Activated CD4-positive, alpha-beta T cell treated with anti-CD3 and anti-CD28 coated beads for 48 hours (primary cell): Measurements from ENCODE around the gene GPX4.
A peak's percentile ranks its signal among the peaks of the same experiment; 100 is the strongest.
"Not testable (repeated sequence)": the region's sequence is repeated elsewhere in the genome, so short reads cannot be mapped to it uniquely, and the experiment has no call there.

Source experiments
- DNase-seq: peaks from one replicate; pipeline ENCODE4 v3.0.0-alpha.2; 2020

Gene GPX4

DNA sequence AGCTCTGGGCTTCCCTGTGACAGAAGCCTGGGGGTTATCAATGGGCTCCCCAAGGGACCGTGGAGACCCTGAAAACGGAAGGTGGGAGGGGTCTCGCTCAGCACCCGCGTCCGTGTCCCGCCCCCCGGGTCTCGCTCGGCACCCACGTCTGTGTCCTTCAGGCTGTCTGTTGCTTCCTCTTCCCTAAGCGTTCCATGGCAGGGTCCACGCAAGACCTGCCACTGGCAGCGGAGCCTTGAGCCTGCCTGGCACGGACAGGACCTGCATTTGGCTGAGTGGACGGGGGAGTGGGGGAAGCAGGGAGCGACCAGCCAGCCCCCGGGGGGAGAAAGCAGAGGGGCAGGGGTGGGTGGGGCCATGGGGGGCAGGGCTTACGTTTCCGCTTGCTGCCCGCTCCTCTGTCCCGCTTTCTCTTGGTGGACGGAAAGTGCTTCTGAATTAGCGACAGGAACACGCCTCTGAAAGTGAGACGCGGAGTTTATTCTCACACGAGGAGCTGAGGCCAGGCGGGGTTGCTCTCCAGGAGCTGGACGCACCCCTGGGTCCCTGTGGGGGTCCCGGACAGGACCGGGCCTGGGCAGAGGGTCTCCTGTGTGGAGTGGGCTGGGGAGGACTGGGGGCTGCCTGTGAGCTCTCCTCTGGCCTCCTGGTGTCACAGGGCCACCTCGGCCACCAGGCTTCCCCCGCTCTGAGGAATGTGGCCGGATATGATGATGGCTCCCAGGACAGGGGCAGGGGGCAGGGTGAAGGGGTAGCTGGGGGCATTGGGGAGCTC, 12.0 kb downstream of the GPX4 start:
- DNase-seq, result no peak

DNA sequence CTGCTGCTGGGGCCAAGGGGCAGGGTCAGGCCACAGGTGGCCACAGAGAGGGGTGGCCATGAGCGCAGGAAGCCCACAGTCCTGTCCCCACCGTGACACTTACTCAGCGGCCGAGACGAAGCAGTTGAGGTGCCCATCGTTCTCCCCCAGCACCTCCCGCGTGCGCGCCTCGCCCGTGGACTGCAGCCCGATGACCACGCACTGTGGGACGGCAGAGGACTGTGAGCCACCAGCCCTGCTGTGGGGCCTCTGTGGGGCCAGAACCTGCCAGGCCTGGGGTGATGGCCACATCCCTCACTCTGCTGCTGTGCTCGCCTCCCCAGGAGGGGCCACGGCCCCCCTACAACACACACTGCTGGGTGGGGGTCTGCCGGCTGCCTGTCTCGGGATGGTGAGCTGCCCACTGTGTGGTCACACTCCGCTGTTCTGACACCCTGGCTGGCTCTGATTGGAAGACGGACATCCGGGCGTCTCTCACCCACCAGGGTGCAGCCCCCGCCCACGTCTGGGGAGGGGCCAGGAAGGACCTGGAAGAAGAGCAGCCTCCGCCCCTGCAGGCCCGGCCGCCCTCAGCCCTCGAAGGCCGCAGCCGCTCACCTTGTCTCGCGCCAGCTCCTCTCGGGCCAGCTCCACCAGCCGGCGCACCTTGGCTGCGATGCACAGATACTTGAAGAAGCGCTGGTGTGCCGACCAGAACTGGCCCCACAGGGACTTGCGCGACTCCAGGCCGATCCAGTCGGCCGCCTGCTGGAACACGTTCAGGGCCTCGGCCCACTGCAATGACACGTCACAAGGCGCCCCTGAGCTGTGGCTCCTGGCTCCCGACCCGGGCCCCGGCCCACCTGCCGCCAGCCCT, 13.2 kb downstream of the GPX4 start:
- no peak for DNase-seq

DNA sequence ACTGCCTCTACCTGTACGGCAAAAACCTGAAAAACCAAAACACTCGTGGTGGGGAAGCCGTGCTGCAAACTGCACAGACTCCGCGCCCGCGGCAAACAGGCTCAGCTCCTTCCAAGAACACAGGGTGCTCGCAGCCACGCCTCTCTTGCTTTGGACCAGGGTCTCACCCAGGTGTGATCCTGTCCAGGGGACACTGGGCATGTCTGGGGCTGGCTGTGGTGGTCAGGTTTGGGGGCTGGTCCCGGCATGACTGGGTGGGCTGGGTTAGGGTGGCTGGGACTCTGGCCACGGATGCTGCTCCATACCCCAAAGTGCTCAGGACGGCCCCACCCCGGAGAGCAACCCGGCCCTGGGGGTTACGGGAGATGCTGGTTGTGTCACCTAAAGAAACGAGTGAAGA, 13.9 kb downstream of the GPX4 start:
- DNase-seq, result no peak

DNA sequence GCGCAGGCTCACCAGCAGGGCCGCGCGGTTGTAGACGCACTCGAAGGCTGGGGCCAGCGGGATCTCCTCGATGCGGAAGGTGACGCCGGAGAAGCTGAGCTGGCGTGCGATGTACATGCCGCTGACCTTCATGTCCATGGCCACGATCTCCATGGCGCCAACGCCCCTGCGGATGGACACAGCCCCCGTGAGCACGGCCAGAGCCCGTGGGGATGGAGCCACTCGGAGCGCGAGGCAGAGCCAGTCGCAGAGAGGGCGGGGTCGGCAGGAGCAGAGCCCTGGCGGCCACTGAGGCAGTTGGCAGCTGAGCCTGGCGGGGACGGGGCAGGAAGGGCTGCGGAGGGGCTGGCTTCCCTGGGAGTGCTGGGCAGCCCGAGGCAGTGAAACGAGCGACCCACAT, 15.2 kb downstream of the GPX4 start:
- no peak for DNase-seq

DNA sequence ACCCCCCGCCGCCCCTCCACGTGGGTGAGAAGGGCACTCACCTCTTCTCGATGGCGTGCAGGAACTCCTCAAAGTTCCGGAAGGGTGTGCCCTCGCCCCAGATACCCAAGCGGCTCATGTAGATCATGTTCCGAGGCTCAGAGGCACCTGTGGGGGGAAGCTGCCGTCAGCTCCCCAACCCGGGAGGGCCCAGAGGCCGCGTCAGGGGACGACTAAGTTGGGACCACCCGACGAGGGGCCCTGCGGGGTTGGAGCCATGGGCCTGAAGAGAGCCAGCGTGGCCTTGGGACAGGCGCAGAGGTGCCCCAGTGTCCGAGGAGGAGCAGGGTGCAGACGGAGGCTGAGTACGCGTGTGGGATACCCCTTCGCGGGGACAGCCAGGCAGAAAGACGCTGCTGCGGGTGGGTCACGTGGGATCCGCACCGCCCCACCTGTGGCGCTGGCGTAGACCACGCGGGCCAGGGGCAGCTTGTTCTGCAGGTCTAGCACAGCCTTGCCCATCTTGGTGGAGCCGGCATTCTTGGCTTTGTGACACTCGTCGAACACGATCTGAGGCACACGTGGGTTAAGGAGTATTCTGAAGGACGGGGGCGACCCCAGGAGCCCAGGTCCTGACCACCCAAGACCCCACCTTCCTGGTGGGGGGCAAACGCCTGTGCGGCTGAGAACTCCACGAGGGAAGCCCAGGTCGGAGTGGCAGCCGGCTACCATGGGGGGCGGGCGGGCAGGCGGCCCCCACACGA, 15.9 kb downstream of the GPX4 start:
- no peak for DNase-seq

DNA sequence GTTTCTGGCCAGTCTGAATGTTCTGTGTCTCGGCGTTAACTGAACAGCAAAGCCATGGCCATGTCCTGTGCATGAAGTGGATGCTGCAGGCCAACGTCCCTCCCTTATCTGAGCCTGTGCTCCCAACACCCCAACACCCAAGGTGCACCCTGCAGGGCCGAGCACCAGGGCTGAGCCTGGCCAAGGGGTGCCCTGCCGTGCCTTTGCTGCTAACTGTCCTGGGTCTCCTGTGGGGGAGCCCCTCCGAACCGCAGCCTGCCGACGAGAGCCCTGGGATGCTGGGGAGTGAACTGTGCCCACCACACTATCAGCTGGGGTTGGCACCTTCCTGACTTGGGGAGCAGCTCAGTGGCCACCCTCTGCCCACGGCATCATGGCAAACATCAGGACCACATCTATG, 17.6 kb downstream of the GPX4 start:
- DNase-seq, result no peak

DNA sequence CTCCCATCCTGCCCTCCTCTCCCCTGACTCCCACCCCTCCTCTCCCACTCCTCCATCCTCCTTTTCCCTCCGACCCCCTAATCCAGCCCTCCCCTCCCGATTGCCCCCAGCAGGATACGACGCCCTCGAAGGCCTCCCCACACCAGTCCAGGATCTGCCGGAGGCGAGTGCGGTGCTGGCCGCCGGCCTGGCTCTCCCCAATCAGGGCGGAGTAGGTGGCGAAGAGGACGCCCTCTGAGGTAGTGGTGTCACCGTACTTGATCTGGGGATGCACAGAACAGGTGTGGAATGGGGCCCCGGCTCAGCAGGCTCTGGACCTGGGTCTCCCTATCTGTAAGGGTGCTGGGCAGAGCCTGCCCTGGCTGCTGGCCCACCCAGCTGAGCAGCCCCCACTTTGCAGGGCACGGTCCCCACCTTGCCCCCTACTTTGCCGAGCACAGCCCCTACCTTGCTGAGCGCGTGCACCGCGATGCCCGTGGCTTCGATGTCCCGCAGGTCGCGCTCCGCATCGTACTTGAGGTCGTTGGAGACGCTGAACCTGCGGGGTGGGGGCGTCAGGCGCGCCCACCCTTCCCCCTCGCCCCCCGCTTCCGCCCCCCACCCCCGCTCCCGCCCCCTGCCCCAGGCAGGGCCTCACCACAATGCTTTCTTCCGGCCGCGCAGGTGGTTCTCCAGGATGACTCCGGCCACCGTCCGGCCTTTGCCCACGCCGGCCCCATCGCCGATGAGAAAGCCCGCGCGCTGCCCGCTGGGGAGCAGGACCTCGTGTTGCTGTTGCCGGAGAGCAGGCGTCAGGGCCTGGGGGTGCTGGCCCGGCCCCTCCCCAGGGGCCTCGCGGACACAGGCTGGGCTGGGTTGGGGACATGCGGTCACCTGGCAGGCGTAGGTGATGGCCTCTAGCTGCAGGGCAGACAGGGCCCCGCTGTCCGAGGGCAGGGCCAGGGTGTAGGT, 18.5 kb downstream of the GPX4 start:
- no peak for DNase-seq

DNA sequence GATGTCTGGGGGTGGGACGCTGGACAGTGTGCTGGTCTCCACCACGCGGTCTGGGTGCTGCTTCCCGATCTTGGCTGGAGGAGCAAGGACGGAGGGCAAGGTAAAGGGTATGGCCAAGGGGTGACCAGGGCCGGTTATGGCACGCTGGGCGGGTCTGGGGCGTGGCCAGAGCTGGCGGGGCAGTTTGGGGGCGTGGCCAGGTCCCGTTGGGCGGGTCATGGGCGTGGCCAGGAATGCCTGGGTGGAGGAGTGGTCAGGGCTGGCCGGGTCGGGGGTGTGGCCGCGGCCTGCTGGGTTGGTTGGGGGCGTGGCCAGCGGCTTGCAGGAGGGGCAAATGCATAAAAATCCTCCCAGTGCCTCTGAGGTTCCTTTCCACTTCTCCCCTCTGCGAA, 19.2 kb downstream of the GPX4 start:
- DNase-seq, result peak; percentile 83

DNA sequence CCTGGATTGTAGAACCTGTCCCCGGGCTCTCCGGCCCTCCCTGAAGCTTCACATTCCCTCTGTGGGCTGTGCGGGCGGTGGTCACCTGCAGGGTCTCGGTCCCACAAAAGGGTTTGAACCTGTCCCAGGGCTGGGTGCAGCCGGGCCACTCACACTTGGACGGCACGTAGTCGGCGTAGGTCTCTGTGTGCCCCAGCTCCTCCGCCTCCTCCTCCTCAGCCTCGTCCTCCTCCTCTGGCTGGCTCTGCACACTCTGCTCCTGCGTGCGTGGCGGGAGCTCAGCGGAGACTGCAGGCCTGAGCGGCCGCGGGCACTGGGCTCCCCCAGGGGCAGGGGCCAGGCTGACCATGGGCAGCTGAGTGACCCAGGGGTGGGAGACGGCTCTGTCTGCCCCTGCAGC, 19.6 kb downstream of the GPX4 start:
- DNase-seq, result no peak

DNA sequence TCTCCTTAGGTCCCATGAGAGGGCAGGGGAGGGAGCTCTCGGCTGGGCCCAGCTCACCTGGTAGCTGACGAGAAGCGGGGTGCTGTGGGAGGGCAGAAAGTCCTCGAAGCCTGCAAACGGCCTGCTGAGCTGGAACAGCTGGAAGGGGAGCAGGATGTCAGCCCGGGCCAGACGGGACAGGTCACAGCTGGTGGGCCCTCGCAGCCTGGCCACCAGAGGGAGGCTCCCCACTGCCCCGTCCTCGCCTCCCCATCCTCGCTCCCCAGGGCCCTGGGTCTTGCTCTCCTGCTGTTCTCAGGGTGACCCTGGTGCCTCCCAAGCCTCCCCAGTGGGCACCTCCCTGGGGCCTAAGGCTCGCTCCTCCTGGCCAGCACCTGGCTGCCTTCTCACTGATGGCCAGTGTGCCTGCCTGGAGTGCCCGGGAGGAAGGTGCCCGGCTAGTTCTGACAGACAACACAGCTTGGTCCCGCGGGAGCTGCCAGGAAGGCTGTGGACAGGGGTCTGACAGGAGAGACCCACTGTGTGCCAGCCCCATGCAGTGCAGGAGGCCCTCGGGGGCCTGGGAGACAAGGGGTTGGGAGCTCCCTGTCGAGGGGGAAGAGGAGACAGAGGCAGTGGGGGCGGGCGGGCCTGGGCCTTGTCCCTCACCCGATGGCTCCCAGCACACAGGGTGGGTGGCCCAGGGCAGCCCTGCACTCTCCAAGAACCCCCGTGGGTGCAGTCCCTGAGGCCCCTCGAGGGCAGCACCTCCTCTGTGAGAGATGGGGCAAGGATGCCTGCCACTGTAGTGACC, 20.3 kb downstream of the GPX4 start:
- no peak for DNase-seq

DNA sequence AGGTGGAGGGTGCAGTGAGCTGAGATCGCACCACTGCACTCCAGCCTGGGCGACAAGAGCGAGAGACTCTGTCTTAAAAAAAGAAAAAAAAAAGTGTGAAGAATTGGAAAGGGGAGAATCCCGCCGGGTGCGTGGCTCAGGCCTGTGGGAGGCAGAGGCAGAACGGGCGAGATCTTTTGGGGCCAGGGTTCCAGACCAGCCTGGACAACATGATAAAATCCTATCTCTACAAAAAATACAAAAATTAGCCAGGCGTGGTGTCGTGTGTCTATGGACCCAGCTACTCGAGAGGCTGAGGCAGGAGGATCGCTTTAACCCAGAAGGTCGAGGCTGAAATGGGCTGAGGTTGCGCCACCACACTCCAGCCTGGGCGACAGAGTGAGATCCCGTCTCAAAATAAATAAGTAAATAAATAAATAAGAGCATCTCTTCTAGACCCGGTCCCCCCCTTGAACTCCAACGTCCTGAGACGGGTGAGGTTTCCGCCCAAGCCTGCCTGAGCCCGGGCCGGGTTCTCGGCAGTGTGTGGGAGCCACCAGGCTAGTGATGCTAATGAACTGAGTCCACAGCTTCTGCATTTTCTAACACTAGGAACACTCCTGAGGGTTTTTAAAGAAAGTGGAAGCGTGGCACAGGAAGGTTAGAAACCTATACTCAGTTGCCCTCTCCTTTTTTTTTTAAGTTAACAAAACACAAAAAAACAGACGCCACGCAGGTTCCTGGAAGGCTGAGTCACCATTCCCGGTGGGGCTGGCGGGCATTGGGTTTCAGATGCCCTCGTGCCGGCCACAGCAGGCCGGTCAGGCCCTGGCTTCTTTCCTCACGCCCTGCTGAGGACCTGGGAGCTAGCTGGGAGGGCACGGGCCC, 22.0 kb downstream of the GPX4 start:
- DNase-seq, result no peak

DNA sequence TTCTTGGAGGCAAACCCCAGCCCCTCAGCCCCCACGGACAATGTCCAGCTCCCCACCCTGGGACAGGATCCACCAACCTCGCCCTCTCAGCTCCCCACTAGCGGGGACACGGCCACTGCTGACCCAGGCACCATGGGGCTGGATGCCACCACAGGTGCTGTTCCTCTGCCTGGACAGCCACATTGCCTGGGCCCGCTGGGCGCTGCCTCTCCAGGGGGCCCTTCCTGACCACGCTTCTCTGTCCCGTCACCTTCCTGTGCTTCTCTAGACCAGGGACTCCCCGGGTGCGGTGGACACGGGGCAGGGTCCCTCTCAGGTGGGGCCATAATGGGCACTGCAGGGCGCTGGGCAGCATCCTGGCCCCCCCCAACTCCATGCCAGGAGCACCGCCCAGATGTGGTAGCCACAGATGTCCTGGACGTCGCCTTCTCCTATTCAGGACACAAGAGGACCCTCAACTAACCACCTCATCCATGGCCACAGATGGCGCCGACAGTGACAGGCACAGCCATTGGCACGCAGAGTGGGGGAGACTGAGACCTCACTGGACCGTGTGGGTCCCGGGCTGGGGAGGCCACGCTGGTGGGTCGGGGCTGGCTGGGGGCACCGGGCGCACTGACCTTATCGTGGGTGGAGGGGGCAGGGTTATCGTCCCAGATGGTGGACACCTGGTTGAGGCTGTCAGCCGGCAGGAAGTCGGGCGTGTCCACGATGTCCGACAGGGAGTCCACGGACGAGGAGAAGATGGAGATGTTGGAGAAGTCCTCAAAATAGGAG, 23.4 kb downstream of the GPX4 start:
- no peak for DNase-seq

DNA sequence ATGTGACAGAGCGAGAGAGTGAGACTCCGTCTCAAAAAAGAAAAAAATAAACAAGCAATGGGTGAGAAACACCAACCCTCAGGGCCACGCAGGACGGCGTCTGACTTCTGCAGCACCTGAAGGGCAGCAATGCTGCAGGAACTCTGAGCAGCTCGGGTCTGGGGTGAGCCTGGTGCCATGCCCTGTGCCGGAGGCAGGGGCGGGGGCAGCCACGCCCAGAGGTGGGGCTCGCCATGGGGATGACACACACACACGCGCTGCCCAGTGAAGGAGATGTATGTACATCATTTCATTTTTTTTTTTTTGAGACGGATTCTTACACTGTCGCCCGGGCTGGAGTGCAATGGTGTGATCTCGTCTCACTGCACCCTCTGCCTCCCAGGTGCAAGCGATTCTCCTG, 24.3 kb downstream of the GPX4 start:
- no peak for DNase-seq

DNA sequence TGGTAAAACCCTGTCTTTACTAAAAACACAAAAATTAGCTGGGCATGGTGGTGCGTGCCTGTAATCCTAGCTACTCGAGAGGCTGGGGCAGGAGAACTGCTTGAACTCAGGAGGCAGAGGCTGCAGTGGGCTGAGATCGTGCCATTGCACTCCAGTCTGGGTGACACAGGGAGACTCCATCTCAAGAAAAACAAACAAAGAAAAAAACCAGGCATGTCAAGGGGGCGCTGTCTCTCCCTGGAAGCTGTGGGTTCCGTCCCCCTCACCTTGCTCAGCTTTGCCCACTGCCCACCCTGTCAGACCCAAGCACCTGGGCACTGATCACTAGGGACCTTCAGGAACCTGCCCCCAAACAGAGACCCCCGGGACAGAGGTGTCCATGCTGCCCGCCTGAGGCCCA, 25.3 kb downstream of the GPX4 start:
- DNase-seq, result not testable (repeated sequence)

DNA sequence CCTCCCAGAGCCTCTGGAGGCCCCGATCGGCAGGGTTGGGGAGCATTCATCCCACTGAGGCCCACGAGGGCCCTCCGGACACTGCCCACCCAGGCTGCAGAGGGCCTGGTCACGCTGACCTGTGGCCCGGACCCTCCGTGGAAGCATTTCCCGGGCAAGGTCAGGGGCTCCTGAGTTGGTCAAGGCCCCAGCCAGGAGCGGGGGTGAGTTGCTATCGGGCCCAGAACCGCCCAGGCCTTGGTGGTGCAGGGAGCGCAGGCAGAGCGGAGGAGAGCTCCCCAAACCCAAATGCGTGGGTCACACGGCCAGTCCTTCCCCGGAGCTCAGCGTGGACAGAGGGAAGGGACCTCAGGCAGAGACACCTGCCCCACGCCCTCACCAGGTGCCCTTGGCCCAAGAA, 25.7 kb downstream of the GPX4 start:
- no peak for DNase-seq

DNA sequence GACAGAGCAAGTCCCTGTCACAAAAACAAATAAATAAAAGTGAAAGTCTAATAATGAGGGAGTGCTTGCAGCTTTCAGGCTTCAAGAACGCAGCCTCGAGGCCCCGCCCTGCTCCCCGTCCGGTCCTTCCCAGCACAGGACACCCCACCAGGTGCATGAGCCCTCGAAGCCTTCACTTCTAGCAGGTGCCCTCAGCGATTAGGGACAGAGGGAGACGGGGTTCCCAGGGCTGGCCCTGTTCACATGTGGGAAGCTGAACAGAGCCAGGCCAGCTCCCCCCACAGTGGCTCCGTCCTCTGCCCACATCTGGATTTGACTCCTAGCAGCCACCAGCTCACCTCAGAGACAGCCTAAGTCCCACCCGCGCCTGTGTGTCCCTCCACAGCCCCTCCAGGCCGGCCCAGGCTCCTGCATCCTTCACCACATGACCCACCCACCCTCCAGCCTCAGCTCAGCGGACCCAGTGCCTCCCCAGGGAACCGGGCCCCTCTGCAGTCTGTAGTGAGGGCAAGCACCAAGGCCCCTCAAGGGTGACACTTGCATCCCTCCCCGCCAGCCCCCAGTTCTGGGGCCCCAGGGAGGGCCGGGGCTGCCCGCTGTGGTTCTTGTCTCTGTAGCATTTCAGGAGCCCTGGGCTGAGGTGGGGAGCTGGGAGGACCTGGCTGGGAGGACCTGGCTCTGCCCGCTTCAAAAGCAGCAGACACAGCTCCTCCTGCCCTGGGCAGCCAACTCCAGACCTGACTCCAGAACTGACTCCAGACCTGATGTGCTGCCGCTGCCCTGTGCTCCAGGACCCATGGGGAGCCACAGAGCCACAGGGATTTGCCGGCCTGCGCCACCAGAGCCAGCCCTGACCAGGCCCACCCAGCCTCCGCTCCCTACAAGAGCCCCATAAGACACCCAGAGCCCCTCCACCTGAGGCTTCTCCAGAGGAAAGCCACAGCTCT, 27.2 kb downstream of the GPX4 start:
- DNase-seq, result peak; percentile 70

DNA sequence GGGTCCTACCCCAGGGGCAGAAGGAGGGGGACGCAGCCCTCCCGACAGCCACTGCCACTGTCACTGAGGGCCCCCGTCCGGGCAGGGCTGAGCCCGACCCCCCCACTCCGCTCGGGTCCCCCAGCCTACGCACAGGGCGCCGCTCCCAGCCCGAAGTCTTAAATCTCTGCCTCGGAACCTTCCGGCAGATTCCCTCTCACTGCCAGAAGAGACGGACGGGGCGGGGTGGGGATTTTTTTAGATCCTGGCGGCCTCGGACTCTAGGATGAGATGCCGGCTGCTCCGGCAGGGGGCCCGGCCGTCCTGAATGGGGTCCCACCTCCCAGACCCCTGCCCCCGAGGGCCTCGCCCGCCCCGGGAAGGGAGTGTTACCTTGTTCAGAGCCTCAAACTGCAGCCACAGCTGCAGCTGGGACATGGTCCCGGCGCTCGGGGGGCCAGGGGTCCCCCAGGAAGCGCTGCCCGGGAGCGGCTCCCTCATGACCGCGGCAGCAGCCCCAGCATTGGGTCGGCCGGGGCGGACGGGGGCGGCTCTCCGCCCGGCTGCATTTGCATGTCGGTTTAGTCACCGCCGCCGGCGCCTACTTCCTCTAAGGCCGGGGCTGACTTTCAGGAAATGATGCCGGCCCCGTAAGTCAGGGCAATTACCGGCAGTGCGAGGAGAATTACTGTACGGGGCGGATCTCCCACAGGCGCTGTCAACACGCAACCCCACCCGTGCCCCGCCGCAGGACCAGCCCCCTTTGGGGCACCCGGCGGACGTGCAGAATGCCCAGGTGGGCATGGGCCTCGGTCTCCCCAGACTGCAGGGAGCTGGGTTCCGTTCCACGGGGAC, 28.1 kb downstream of the GPX4 start:
- peak; percentile 94 for DNase-seq
